SU-DHL-6 (cell line): ENCODE data around the gene SCD5.

Source experiments
- EZH2phosphoT487 ChIP-seq: fragments of 200-600 bp; sonication (generic), shearing (Covaris generic); conservative IDR thresholded peaks from 2 replicates; pipeline ENCODE4 v1.6.1; 2018; ENCODE audit warnings: mild to moderate bottlenecking, antibody characterized with exemption, low read length, moderate library complexity, mixed read lengths
- TF ChIP-seq, protein P1 (sequence below): fragments of 200-600 bp; sonication (generic); IDR thresholded peaks from one replicate; pipeline ENCODE4 v1.5.1; 2017; ENCODE audit warnings: antibody characterized with exemption, mild to moderate bottlenecking, low read length, moderate library complexity; ENCODE audit not compliant: insufficient read depth, poor library complexity, severe bottlenecking

DNA sequence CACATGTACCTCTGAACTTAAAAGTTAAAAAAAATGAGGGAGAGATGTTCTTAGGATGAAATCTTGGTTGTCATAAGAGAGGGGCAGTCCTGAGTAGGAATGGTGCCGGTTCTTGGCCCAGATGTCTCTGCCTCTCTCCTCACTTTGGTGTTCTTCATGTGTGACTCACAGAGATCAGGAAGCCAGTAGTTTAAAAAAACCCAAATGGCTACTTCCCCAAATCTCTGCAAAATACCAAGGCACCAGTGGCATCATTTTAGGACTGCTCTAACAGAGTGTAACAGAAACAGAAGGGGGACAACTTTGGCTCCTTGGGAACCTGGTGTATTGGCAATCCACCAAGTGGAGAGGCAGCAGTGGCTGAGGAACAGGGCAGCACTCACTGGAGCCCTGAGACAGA lies 116.8 kb downstream of the SCD5 start:
- TF ChIP-seq, protein P1, sequence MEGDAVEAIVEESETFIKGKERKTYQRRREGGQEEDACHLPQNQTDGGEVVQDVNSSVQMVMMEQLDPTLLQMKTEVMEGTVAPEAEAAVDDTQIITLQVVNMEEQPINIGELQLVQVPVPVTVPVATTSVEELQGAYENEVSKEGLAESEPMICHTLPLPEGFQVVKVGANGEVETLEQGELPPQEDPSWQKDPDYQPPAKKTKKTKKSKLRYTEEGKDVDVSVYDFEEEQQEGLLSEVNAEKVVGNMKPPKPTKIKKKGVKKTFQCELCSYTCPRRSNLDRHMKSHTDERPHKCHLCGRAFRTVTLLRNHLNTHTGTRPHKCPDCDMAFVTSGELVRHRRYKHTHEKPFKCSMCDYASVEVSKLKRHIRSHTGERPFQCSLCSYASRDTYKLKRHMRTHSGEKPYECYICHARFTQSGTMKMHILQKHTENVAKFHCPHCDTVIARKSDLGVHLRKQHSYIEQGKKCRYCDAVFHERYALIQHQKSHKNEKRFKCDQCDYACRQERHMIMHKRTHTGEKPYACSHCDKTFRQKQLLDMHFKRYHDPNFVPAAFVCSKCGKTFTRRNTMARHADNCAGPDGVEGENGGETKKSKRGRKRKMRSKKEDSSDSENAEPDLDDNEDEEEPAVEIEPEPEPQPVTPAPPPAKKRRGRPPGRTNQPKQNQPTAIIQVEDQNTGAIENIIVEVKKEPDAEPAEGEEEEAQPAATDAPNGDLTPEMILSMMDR, result no peak
- TF ChIP-seq EZH2phosphoT487, result no peak
